Kidney epithelial cell (primary cell): Measurements from ENCODE around the gene CMTR2. TPM values are rescaled to one million over a fixed set of nuclear protein-coding genes. Genes with fewer than 3 reads are reported as not detected.

Experiments
- DNase-seq: peaks from one replicate; pipeline ENCODE4 v3.0.0-alpha.2; 2010; ENCODE audit warnings: low read depth
- H3K27me3 ChIP-seq: 2 replicates; pipeline ENCODE4 v1.6.0; 2011; ENCODE audit warnings: low read length; ENCODE audit not compliant: control insufficient read depth, insufficient read depth
- H3K36me3 ChIP-seq: 2 replicates; pipeline ENCODE4 v1.5.1; 2011; ENCODE audit warnings: low read length; ENCODE audit not compliant: control insufficient read depth, insufficient read depth
- H3K4me3 ChIP-seq: 2 replicates; pipeline ENCODE4 v1.5.1; 2011; ENCODE audit warnings: low read depth, mild to moderate bottlenecking, control low read depth, low read length
- CTCF ChIP-seq: IDR thresholded peaks from 2 replicates; pipeline ENCODE4 v1.5.1; 2011; ENCODE audit warnings: mild to moderate bottlenecking, moderate library complexity, low read length, control low read depth, inconsistent platforms; ENCODE audit not compliant: insufficient read depth, poor library complexity, severe bottlenecking
- total RNA-seq: library from RNA; depleted of rRNA; stranded (reverse); fragments of >200 nt; gene quantifications from 2 replicates; pipeline ENCODE4 v1.2.3, GENCODE V29; 2015

The CMTR2 gene
- total RNA-seq, 1 donor from 2014 or later = 36.9 TPM

GRCh38 chr16:71288570-71288889 lies 672 bp downstream of the CMTR2 start:
- H3K36me3 ChIP-seq = no peaks in the 10 kb centered on the region
- peak overlapping the region; percentile 71 for H3K4me3 ChIP-seq
- no peak for DNase-seq
- no peaks in the 10 kb centered on the region for H3K27me3 ChIP-seq
- no peak for TF ChIP-seq CTCF

DNA sequence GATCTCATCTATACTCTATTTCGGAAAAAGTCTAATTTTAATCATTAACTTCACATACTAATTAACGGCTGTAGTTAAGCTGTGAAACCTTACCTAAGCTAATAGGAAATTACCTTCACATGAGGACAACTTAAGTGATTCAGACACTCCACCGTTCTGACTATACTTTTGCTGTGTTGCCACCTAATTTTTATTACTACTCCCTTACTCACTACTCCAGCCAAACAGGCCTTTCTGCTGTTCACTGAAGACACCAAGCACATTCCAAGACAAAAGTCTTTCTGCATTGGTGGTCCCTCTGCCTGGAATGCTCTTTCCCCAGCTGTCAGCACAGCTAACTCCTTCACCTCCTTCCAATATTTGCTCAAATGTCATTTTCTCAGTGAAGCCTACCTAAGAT lies 1.3 kb downstream of the CMTR2 start:
- Histone ChIP-seq H3K4me3 (peak overlapping the region; percentile 71), H3K27me3 (no peaks in the 10 kb centered on the region), H3K36me3 (no peaks in the 10 kb centered on the region)
- no peak for TF ChIP-seq CTCF
- peak; percentile 14 for DNase-seq

GRCh38 chr16:71287454-71287853 lies 1.7 kb downstream of the CMTR2 start:
- DNase-seq = no peak
- H3K4me3 ChIP-seq = no peak overlapping the region
- no peaks in the 10 kb centered on the region for H3K27me3 ChIP-seq
- TF ChIP-seq CTCF = no peak
- H3K36me3 ChIP-seq = no peaks in the 10 kb centered on the region

GRCh38 chr16:71283612-71284011 lies 5.6 kb downstream of the CMTR2 start:
- no peak for DNase-seq
- TF ChIP-seq CTCF = no peak
- Histone ChIP-seq H3K4me3 (no peak overlapping the region), H3K36me3 (no peaks in the 10 kb centered on the region), H3K27me3 (no peaks in the 10 kb centered on the region)

- Histone ChIP-seq H3K36me3 (no peaks in the 10 kb centered on the region), H3K4me3 (no peak overlapping the region), H3K27me3 (no peaks in the 10 kb centered on the region)
- no peak for DNase-seq
- TF ChIP-seq CTCF = no peak
Measured at GRCh38 chr16:71282943-71283342, 6.3 kb downstream of the CMTR2 start.

- no peak overlapping the region for H3K4me3 ChIP-seq
- TF ChIP-seq CTCF = no peak
- DNase-seq = no peak
- no peaks in the 10 kb centered on the region for H3K36me3 ChIP-seq
- no peaks in the 10 kb centered on the region for H3K27me3 ChIP-seq
Measured at GRCh38 chr16:71276589-71277334, 12.4 kb downstream of the CMTR2 start.
